K562 (cell line): ENCODE results near the gene PDE8A. TPM values are rescaled to one million over a fixed set of nuclear protein-coding genes. Genes with fewer than 3 reads are reported as not detected.

Source experiments
- CXXC5 ChIP-seq: fragments of 250-450 bp; sonication (Bioruptor Pico); IDR thresholded peaks from 2 replicates; pipeline ENCODE4 v1.8.0; 2022; ENCODE audit warnings: inconsistent platforms, mild to moderate bottlenecking, moderate library complexity
- DMBX1 ChIP-seq: fragments of 250-450 bp; sonication (Bioruptor Pico); IDR thresholded peaks from 2 replicates; pipeline ENCODE4 v1.8.0; 2022; ENCODE audit warnings: inconsistent platforms, mild to moderate bottlenecking, moderate library complexity, borderline replicate concordance
- FOSL1 ChIP-seq: fragments of 200-800 bp; sonication (Bioruptor generic); conservative IDR thresholded peaks from 2 replicates; pipeline ENCODE4 v1.6.1; 2016; ENCODE audit warnings: missing genetic modification characterization, missing compliant biosample characterization
- IFI16 ChIP-seq: fragments of 250-450 bp; sonication (Bioruptor Pico); IDR thresholded peaks from 2 replicates; pipeline ENCODE4 v2.1.2; 2022; ENCODE audit warnings: mild to moderate bottlenecking, inconsistent platforms
- MCM7 ChIP-seq, 2 experiments: fragments of 450-650 bp; IDR thresholded peaks; 2 replicates each; pipeline ENCODE4 v1.6.1; 2016 to 2018
- NFIC ChIP-seq: fragments of 450-650 bp; IDR thresholded peaks from 2 replicates; pipeline ENCODE4 v1.6.1; 2017; ENCODE audit warnings: mild to moderate bottlenecking, inconsistent platforms
- NR1H2 ChIP-seq: sonication (generic); formaldehyde crosslinking; IDR thresholded peaks from 2 replicates; pipeline ENCODE4 v1.4.0; 2020; ENCODE audit warnings: mild to moderate bottlenecking, missing genetic modification reagents
- PCBP1 ChIP-seq: fragments of 200-400 bp; formaldehyde crosslinking; IDR thresholded peaks from 2 replicates; pipeline ENCODE4 v1.6.1; 2018; ENCODE audit warnings: mild to moderate bottlenecking, low read depth, low read length; ENCODE audit not compliant: poor library complexity, severe bottlenecking
- RBM25 ChIP-seq: fragments of 200-400 bp; formaldehyde crosslinking; IDR thresholded peaks from 2 replicates; pipeline ENCODE4 v1.6.1; 2018; ENCODE audit warnings: low read length, low read depth, moderate library complexity; ENCODE audit not compliant: severe bottlenecking
- TBL1XR1 ChIP-seq, 2 experiments: IDR thresholded peaks; 2 replicates each; pipeline ENCODE4 v1.6.1; 2012; ENCODE audit warnings: improper control_type of control experiment in 2 of 2, low read length in 2 of 2, mild to moderate bottlenecking in 1 of 2
- ZKSCAN3 ChIP-seq: fragments of 250-450 bp; sonication (Bioruptor Pico); IDR thresholded peaks from 2 replicates; pipeline ENCODE4 v1.4.0; 2020
- ZNF583 ChIP-seq: fragments of 250-450 bp; sonication (Bioruptor Pico); IDR thresholded peaks from 2 replicates; pipeline ENCODE4 v1.4.0; 2020
- ZNF696 ChIP-seq: fragments of 250-450 bp; sonication (Bioruptor Pico); conservative IDR thresholded peaks from 2 replicates; pipeline ENCODE4 v1.4.0; 2020; ENCODE audit warnings: mild to moderate bottlenecking, moderate library complexity
- ZZZ3 ChIP-seq: fragments of 450-650 bp; IDR thresholded peaks from 2 replicates; pipeline ENCODE4 v1.6.1; 2016; ENCODE audit warnings: antibody characterized with exemption, mild to moderate bottlenecking, moderate library complexity
- polyA plus RNA-seq, 8 experiments: library from polyadenylated mRNA; depleted of rRNA in 4 of 8; stranded (reverse) in 5 of 8; unstranded in 3 of 8; fragments of >200 nt; fragmentation: Nextera tagmentation in 2 of 8; fragmentation: Illumina TruSeq in 1 of 8; extraction: Ambion mirVana in 2 of 8; extraction: Trizol in 1 of 8; gene quantifications; 2 replicates each; pipeline versions ENCODE4 v1.2.1 to v1.2.3, GENCODE V29; 2011 to 2014; ENCODE audit warnings: inconsistent platforms in 1 of 8, missing spikeins in 1 of 8
- total RNA-seq, 7 experiments: library from RNA; depleted of rRNA in 6 of 7; stranded (reverse); fragments of >200 nt in 6 of 7; fragmentation: Illumina TruSeq in 2 of 7; extraction: Trizol in 2 of 7; gene quantifications; 2 replicates each; pipeline versions ENCODE4 v1.2.1 to v1.2.3, GENCODE V29; 2011 to 2021; ENCODE audit warnings: low replicate concordance in 1 of 7
- TF ChIP-seq, protein P1 (sequence below): fragments of 150-350 bp; conservative IDR thresholded peaks from 2 replicates; pipeline ENCODE4 v1.6.1; 2014; ENCODE audit warnings: low read length
- TF ChIP-seq, protein P2 (sequence below), 2 experiments: fragments of 450-650 bp in 1 of 2; sonication (generic) in 1 of 2; formaldehyde crosslinking in 1 of 2; IDR thresholded peaks; 2 replicates each; pipeline versions ENCODE4 v1.7.1 to v1.9.0; 2016 to 2022; ENCODE audit warnings: inconsistent platforms in 1 of 2, mild to moderate bottlenecking in 1 of 2, missing genetic modification reagents in 1 of 2

PDE8A gene
- total and polyA plus RNA-seq, 9 of the 15 experiments (the other 6 are each of a cell fraction or from before 2014, with no cell fraction given): 5.9 to 40.3 (median 19.8) TPM

DNA sequence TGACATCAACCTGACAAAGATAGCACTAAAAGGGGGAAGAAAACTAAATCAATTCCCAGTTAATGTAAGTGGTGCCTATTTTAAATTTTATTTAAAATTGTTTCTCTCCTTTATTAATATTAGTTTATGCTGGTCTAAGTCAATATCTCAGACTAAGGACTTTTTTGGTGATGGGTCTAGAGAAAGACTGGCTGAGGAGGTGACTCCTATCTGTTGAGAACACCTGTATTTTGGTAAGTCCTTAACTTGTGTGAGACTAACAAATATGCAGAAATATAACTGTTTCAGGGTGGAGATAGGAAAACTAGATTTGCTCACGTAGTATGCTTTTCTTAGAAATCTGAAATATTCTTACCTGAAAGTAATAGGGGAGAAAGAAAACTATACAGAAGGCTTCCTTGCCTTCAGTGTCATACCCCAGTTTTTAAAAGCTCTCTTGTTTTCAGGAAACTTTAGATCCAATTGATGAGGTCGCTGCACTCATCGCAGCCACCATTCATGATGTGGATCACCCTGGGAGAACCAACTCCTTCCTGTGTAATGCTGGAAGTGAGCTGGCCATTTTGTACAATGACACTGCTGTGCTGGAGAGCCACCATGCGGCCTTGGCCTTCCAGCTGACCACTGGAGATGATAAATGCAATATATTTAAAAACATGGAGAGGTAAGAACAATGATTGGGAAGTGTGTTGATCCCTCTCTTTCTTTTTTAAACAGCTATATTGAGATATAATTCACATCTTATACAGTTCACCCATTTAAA is 138.9 kb downstream of the PDE8A start (continued):
- no peak for TF ChIP-seq FOSL1 (tag)
- TF ChIP-seq RBM25: no peak
- TF ChIP-seq CXXC5: no peak
- TF ChIP-seq PCBP1: no peak
- TF ChIP-seq TBL1XR1 (IDR thresholded peaks at IDR 0.05; ENCODE audit: low read length in 2 of 2): no peak
- TF ChIP-seq MCM7 (IDR thresholded peaks at IDR 0.05): no peak
- TF ChIP-seq, protein P1, sequence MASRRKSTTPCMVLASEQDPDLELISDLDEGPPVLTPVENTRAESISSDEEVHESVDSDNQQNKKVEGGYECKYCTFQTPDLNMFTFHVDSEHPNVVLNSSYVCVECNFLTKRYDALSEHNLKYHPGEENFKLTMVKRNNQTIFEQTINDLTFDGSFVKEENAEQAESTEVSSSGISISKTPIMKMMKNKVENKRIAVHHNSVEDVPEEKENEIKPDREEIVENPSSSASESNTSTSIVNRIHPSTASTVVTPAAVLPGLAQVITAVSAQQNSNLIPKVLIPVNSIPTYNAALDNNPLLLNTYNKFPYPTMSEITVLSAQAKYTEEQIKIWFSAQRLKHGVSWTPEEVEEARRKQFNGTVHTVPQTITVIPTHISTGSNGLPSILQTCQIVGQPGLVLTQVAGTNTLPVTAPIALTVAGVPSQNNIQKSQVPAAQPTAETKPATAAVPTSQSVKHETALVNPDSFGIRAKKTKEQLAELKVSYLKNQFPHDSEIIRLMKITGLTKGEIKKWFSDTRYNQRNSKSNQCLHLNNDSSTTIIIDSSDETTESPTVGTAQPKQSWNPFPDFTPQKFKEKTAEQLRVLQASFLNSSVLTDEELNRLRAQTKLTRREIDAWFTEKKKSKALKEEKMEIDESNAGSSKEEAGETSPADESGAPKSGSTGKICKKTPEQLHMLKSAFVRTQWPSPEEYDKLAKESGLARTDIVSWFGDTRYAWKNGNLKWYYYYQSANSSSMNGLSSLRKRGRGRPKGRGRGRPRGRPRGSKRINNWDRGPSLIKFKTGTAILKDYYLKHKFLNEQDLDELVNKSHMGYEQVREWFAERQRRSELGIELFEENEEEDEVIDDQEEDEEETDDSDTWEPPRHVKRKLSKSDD: no peak
- no peak for TF ChIP-seq NFIC
- TF ChIP-seq, protein P2, sequence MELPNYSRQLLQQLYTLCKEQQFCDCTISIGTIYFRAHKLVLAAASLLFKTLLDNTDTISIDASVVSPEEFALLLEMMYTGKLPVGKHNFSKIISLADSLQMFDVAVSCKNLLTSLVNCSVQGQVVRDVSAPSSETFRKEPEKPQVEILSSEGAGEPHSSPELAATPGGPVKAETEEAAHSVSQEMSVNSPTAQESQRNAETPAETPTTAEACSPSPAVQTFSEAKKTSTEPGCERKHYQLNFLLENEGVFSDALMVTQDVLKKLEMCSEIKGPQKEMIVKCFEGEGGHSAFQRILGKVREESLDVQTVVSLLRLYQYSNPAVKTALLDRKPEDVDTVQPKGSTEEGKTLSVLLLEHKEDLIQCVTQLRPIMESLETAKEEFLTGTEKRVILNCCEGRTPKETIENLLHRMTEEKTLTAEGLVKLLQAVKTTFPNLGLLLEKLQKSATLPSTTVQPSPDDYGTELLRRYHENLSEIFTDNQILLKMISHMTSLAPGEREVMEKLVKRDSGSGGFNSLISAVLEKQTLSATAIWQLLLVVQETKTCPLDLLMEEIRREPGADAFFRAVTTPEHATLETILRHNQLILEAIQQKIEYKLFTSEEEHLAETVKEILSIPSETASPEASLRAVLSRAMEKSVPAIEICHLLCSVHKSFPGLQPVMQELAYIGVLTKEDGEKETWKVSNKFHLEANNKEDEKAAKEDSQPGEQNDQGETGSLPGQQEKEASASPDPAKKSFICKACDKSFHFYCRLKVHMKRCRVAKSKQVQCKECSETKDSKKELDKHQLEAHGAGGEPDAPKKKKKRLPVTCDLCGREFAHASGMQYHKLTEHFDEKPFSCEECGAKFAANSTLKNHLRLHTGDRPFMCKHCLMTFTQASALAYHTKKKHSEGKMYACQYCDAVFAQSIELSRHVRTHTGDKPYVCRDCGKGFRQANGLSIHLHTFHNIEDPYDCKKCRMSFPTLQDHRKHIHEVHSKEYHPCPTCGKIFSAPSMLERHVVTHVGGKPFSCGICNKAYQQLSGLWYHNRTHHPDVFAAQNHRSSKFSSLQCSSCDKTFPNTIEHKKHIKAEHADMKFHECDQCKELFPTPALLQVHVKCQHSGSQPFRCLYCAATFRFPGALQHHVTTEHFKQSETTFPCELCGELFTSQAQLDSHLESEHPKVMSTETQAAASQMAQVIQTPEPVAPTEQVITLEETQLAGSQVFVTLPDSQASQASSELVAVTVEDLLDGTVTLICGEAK (IDR thresholded peaks at IDR 0.05): no peak
- TF ChIP-seq, protein P2 (CRISPR knock-in tag; IDR thresholded peaks at IDR 0.05): no peak
- TF ChIP-seq ZZZ3: no peak
- no peak for TF ChIP-seq ZKSCAN3 (CRISPR knock-in tag)
- TF ChIP-seq ZNF696 (CRISPR knock-in tag): no peak
- TF ChIP-seq IFI16 (CRISPR knock-in tag): no peak
- no peak for TF ChIP-seq ZNF583 (CRISPR knock-in tag)
- no peak for TF ChIP-seq NR1H2 (CRISPR knock-in tag)
- TF ChIP-seq DMBX1 (CRISPR knock-in tag): no peak
